NK-92 treated with Interleukin-12 subunit alpha and Interleukin-12 subunit beta, amount 100 ng/mL, for 24 hours (cell line): Measurements from ENCODE around the gene POLL.

Experiments
- DNase-seq: peaks from one replicate; lab custom pipeline; 2025; lab: John Stamatoyannopoulos, UW

The POLL gene

GRCh38 chr10:101560298-101561067 is 27.6 kb downstream of the POLL start:
- no peak for DNase-seq

- no peak for DNase-seq
Observed at GRCh38 chr10:101559596-101560297, 28.3 kb downstream of the POLL start.

- no peak for DNase-seq
Observed at GRCh38 chr10:101558671-101559595, 29.1 kb downstream of the POLL start.

DNA sequence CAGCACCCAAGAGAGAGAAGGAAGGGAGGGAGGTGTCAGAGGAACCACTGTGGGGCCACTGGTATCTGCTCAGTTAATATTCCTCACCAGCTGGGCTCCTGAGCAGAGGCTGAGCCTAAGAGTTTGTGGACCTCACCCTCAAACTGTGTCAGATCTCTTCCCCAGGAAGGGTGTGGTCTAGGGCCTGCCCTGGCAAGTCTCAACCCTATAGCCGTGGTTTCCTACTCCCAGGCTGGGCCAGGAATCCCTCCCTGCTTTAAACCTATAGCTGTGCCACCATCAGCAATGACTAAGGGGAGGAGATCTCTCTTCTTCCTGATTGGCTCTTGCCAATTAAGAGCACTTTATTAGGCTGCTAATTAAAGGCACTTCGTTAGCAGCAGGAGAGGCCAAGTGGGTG is 29.9 kb downstream of the POLL start:
- DNase-seq, result no peak

DNA sequence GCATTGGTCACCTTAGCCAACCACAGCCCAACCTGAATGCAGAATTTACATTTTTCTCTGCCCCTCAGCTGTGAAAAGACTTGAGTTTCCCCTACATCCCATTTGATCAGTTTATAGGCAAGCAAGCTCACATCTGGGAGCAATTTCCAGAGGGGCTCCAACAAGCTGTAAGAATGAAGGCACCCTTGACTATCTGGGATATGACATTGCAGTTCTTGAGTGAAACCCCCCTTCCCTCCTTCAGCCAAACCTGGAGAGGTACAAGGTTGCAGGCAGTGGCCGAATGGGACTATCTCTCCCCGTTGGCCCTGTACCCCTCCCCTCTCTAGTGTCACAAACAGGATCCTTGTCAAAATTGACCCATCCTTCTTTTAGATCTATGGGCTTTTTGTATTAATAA is 30.5 kb downstream of the POLL start:
- DNase-seq, result no peak

GRCh38 chr10:101552442-101552841 is 35.6 kb downstream of the POLL start:
- no peak for DNase-seq

- DNase-seq, result no peak
Observed at GRCh38 chr10:101550965-101551364, 37.1 kb downstream of the POLL start.

- no peak for DNase-seq
Observed at GRCh38 chr10:101545898-101546297, 42.2 kb downstream of the POLL start.

DNA sequence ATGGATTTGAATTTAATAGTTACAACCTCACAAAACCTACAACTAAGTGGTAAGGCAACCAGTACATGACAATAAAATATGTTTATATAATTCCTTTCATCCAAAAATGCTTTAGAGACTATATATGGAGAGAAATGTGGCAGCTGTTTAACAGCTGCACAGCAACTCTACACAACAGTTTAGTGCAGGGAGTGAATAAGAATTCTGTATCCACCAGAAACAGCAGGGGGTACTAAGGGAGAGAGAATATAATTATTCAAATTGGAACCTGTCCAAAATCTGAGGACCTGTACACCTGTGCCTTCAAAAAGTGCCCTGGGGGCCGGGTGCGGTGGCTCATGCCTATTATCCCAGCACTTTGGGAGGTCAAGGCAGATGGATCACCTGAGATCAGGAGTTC is 49.6 kb downstream of the POLL start:
- DNase-seq, result no peak

GRCh38 chr10:101536800-101537199 is 51.3 kb downstream of the POLL start:
- no peak for DNase-seq

DNA sequence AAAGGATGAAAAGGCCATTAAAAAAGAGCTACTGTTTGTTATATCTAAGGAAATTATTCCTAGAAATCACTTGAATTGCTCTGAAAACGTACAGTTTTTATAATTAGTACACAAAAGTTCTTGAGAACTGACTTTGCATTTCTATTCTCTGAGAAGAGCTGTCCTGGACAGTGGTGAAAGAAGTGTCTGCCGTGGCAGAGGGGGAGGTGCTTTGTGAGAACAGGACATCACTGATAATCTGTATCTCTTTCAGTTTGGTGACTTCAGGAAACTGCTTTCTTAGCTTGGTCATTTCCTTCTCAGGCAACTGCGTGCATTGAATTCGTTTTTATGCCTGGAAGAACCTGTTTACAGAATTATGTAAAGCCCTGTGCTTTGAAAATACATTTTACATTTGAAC is 52.1 kb downstream of the POLL start:
- DNase-seq, result no peak

DNA sequence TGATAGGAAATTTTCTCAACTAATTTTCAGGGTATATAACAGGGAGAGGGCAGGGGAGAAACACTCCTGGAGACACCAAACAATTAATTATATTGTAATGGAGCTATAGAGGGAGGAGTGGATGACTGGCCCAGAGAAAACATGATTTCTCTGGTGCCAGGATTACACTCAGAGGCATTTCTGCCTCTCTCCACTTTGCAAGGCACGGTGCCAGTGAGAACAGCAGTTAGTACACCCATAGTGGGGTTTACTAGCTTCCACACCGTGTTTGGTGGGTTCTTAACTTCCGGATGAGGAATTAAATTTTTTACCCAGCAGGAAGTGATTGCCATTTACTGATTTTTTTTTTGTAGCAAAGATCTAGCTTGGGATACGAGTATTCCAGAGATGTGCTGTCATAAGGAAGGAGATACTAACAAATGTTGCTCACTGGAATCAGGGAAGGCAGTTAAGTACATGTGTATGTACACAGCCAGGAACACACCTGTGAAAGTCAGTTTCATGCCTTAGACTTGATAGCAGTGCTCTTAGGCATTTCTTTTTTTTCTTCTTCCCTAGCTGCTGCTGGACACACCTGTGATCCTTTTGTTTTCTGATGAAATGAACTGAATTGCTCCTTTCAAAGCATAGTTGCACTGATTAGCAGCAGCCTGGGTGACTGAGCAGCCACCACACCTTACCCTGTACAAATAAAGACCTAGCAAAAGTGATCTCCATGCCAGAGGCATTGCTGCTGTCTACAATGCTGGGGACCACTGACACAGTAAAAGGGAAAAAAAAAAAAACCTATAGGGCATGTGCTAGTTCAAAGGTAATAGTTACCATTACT is 58.1 kb downstream of the POLL start:
- no peak for DNase-seq

DNA sequence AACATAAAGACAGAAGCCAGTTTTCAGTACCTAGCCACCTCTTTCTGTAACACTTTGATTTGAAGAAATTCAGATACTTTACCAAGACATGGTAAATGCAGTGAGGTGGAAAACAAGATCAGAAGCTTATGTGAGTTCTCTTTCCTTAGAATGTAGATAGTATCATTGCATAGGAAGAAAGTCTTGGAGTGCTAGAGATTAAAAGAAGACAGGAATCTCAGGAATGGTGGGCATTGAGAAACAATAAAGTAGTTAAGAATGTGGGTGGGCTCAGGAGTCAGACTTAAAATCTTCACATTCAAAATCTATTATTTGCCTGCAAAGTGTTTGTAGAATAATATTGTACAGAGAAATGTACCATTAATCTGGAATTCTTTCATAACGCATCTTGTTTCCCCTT is 58.9 kb downstream of the POLL start:
- no peak for DNase-seq
